ENCODE data around the gene VLDLR.

DNA sequence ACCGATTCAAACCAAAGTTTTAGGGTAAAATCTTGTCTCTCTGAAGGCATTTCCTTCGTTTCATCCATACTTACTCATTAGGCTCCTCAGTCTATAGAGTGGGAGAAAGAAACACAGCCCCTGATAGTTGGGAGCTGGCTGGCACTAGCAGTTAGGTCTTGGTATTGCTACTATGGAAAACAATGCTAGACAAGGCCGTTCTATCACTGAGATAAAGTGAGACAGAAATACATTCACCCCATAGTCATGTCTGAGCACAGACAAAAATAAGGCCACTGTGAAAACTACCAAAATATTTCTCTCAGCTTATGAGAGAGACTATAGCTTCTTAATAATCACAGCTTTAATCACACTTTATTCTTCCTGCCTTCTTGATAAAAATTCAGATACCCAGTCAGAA lies 67.0 kb downstream of the VLDLR start:
- TF ChIP-seq, protein P1, sequence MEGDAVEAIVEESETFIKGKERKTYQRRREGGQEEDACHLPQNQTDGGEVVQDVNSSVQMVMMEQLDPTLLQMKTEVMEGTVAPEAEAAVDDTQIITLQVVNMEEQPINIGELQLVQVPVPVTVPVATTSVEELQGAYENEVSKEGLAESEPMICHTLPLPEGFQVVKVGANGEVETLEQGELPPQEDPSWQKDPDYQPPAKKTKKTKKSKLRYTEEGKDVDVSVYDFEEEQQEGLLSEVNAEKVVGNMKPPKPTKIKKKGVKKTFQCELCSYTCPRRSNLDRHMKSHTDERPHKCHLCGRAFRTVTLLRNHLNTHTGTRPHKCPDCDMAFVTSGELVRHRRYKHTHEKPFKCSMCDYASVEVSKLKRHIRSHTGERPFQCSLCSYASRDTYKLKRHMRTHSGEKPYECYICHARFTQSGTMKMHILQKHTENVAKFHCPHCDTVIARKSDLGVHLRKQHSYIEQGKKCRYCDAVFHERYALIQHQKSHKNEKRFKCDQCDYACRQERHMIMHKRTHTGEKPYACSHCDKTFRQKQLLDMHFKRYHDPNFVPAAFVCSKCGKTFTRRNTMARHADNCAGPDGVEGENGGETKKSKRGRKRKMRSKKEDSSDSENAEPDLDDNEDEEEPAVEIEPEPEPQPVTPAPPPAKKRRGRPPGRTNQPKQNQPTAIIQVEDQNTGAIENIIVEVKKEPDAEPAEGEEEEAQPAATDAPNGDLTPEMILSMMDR (optimal IDR thresholded peaks at IDR 0.05 in 1 of 3, IDR thresholded peaks at IDR 0.05 in 1 of 3, conservative IDR thresholded peaks at IDR 0.05 in 1 of 3; ENCODE audit: extremely low read depth in 1 of 3, insufficient read depth in 2 of 3, low read length in 3 of 3): no peak
- no peak for TF ChIP-seq EZH2 (IDR thresholded peaks at IDR 0.05; ENCODE audit: low read length)

Measured in keratinocyte (primary cell).